Stomach smooth muscle (tissue), 2 donors: ENCODE data around the gene VPS33B.
"Not testable (repeated sequence)": the region's sequence is repeated elsewhere in the genome, so short reads cannot be mapped to it uniquely, and the experiment has no call there.

Experiments
- H3K27ac ChIP-seq: one replicate; pipeline ENCODE4 v1.7.0; 2013; ENCODE audit warnings: mild to moderate bottlenecking, low read length, inconsistent platforms
- H3K27me3 ChIP-seq, 2 donors: one replicate each; pipeline ENCODE4 v1.7.0; 2013; ENCODE audit warnings: low read length in 2 of 2; ENCODE audit not compliant: insufficient read depth in 2 of 2, control insufficient read depth in 1 of 2
- H3K36me3 ChIP-seq, 2 donors: one replicate each; pipeline ENCODE4 v1.7.0; 2013; ENCODE audit warnings: low read length in 2 of 2; ENCODE audit not compliant: control insufficient read depth in 2 of 2, insufficient read depth in 2 of 2
- H3K4me1 ChIP-seq: one replicate; pipeline ENCODE4 v1.7.0; 2013; ENCODE audit warnings: low read length; ENCODE audit not compliant: control insufficient read depth, insufficient read depth
- H3K4me3 ChIP-seq, 2 donors: one replicate each; pipeline ENCODE4 v1.7.0; 2013; ENCODE audit warnings: low read length in 2 of 2
- H3K9ac ChIP-seq, 2 donors: one replicate each; pipeline ENCODE4 v1.7.0; 2013; ENCODE audit warnings: low read length in 2 of 2, mild to moderate bottlenecking in 1 of 2
- H3K9me3 ChIP-seq, 2 donors: one replicate each; pipeline ENCODE4 v1.7.0; 2013; ENCODE audit warnings: low read length in 2 of 2; ENCODE audit not compliant: control insufficient read depth in 2 of 2
- donor health status: healthy.
- donor health status: Pancreatic carcinoma.

The VPS33B gene

DNA sequence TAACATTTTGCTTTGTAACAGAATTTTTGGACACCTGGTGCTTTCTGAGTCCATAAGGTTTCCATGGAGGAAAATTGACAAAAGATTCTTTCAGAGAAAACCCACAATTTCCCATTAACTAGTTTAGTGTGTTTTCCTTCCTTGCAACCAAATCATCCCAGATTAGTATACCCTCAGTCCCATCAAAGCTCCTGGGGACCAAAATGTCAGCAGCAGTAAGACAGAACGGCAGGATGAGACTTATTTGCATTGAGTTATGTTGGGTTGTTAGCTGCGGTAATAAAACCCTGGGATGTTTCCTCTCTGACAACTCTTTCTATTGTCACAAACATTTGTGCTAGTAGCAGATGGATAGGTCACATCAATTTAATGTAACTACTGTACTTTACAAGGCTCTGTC, 32.4 kb upstream of the VPS33B start:
- Histone ChIP-seq H3K4me1 (peaks cover 3% of the 10 kb centered on the region), H3K27me3 (peaks cover 5 to 19% of the 10 kb centered on the region in 2 donors)

DNA sequence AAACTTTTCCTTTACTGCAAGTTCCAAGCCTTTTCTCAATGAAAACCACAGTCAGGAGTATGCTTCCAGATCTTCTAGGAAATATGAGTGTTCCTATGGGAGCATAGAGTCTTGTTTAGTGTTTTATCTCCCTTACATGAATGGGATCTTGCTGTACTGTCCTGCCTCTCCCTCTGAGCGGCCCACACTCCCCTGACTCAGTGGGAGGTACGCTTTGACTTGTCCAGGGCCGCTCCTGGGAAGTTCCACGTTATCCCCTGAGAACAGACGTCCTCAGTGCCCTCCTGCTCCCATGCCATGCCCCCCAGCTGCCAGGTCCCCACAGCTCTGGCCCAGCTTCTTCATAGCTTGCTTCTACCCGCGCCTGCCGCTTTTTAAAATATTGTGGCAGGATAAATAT, 28.9 kb upstream of the VPS33B start:
- Histone ChIP-seq H3K4me1 (peaks cover 3% of the 10 kb centered on the region), H3K4me3 (no peak overlapping the region), H3K27me3 (peaks cover 3 to 9% of the 10 kb centered on the region in 2 donors), H3K36me3 (no peaks in the 10 kb centered on the region), H3K27ac (no peak overlapping the region), H3K9me3 (no peaks in the 10 kb centered on the region), H3K9ac (no peak overlapping the region)

More for the DNA sequence above, 32.4 kb upstream of the VPS33B start:
- H3K36me3 ChIP-seq = no peaks in the 10 kb centered on the region
- H3K27ac ChIP-seq = no peak overlapping the region
- no peak overlapping the region for H3K4me3 ChIP-seq
- no peaks in the 10 kb centered on the region for H3K9me3 ChIP-seq
- no peak overlapping the region for H3K9ac ChIP-seq

DNA sequence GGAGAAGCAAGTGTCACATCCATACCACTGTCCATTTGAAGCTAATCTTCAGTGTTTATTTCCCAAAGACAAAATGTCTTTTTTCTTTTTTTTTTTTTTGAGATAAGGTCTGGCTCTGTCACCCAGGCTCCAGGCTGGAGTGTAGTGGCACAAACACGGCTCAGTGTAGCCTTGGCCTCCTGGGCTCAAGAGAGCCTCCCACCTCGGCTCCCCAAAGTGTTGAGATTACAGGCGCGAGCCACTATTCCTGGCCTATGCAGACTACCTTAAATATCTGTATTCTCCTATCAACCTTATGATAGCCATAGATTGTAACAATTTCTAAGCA, 27.7 kb upstream of the VPS33B start:
- Histone ChIP-seq H3K27me3 (peaks cover 3 to 9% of the 10 kb centered on the region in 2 donors), H3K4me3 (no peak overlapping the region), H3K9ac (no peak overlapping the region), H3K36me3 (no peaks in the 10 kb centered on the region), H3K9me3 (no peaks in the 10 kb centered on the region), H3K27ac (no peak overlapping the region), H3K4me1 (no peaks in the 10 kb centered on the region)

DNA sequence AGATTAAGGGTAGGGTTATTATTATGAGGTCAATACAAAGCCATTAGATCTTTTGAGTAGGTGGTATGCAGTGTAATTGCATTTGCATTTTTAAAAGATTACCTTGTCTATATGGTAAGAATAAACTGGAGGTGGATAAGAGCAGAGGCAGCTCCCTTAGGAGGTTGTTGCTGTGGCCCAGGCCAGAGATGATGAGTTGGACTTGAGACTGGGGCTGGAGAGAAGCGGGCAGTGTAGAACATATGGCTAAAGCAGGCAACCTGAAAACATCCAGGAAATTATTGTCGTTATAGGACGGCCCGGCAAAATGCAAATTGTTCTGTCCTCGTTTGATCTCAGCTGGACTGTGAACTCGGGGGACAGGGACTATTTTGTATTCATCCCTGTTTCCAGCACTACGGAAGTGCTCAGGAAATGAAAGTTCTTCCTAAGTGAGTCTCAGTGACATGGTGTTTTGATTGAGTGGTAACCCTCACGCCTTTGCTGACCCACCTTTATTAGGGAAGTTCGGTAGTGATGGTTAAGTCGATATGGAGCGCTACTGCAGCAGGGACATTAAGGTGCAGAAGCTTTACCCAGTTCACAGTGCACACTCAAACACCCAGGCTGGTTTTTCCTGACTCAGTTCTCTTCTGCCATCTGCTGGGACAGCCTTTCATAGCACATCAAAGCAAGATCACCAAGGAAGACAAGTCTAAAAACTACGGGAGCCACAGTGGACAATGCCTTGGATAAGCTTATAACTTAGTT, 27.2 kb upstream of the VPS33B start:
- no peaks in the 10 kb centered on the region for H3K9me3 ChIP-seq
- H3K9ac ChIP-seq = no peak overlapping the region
- H3K4me3 ChIP-seq = peak overlapping the region; percentile 8 to 35
- H3K27me3 ChIP-seq = peaks cover 3 to 6% of the 10 kb centered on the region in 2 donors
- no peak overlapping the region for H3K27ac ChIP-seq
- no peaks in the 10 kb centered on the region for H3K36me3 ChIP-seq
- no peaks in the 10 kb centered on the region for H3K4me1 ChIP-seq

DNA sequence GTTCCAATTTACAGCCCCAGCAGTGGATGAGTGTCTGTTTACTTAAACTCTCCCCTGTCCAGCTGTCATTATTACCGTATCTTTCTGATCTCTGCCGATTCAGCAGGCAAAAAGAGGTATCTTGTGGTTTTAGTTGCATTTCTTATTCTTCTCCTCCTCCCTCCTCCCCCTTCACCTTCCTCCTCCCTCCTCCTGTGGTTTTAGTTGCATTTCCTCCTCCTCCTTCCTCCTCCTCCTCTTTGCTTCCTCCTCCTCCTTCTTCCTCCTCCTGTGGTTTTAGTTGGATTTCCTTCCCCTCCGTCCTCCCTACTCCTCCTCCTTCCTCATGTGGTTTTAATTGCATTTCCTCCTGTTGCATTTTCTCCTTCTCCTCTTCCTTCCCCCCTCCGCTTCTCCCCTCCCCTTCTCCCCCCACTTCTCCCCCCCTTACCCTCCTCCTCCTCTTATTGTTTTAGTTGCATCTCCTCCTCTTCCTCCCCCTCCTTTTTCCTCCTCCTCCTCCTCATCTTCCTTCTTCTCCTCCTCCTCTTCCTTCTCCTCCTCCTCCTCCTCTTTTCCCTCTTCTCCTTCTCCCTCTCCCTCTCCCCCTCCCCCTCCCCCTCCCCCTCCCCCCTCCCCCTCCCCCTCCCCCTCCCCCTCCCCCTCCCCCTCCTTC, 25.3 kb upstream of the VPS33B start:
- Histone ChIP-seq H3K9me3 (no peaks in the 10 kb centered on the region), H3K27ac (no peak overlapping the region), H3K36me3 (no peaks in the 10 kb centered on the region), H3K4me1 (no peaks in the 10 kb centered on the region), H3K27me3 (no peaks in the 10 kb centered on the region), H3K9ac (no peak overlapping the region), H3K4me3 (no peak overlapping the region)

DNA sequence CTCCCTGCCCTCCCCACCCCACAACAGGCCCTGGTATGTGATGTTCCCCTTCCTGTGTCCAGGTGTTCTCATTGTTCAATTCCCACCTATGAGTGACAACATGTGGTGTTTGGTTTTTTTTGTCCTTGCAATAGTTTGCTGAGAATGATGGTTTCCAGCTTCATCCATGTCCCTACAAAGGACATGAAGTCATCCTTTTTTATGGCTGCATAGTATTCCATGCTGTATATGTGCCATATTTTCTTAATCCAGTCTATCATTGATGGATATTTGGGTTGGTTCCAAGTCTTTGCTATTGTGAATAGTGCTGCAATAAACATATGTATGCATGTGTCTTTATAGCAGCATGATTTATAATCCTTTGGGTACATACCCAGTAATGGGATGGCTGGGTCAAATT, 23.7 kb upstream of the VPS33B start:
- not testable (repeated sequence) for H3K4me3 ChIP-seq, H3K27me3 ChIP-seq, H3K4me1 ChIP-seq, H3K9me3 ChIP-seq, H3K9ac ChIP-seq, H3K36me3 ChIP-seq, H3K27ac ChIP-seq

DNA sequence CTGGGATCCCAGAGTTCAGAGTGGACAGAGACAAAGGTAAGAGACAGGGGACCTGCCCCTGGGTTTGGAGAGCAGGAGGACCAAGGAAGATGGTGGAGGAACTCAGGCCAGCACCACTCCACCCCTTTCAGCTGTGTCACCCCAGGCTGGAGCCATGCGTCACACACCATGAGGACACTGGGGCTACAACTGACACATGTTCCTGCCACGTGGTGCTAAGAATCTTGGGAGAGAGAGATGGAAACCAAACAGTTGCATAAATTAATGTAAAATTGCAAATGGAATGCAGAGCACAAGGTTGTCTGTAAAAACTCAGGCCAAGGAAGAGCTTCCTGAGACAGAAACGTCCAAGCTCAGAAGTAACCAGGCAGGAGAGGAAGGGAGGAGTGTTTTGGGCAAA, 22.7 kb upstream of the VPS33B start:
- H3K9ac ChIP-seq = no peak overlapping the region
- H3K27me3 ChIP-seq = peaks cover 0 to 2% of the 10 kb centered on the region in 2 donors
- H3K36me3 ChIP-seq = no peaks in the 10 kb centered on the region
- H3K9me3 ChIP-seq = no peaks in the 10 kb centered on the region
- no peak overlapping the region for H3K4me3 ChIP-seq
- no peaks in the 10 kb centered on the region for H3K4me1 ChIP-seq
- H3K27ac ChIP-seq = no peak overlapping the region

DNA sequence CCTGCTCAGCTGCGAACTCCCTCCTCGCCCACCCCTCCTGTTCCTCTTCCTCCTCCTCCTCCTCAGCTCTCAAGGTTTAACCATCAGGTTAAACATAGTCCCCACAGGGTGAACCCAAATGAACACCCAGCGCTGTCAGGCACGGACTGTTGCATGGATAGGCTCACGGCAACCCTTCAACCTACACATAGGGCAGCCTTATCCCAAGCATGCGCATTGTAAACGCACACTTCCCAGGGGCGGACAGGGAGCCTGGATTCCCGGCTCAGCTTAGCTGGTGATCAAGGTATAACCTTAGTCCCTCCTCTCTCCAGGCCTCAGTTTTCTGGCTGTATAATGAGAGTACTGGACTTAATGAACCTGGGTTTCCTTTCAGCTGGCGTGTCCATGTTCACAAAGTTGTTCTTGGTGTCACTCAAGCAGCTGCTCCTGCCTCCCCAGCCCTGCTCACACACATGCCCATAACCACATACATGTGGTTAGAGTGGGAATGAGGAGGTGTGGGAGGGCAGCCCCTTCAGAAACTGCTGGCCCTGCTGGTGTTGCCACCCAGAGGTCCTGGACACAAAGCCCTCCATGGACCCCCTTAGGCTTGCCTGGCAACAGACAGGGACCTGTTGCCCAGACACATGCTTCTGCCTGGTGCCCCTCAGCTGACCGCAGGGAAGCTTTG, 20.9 kb upstream of the VPS33B start:
- no peaks in the 10 kb centered on the region for H3K4me1 ChIP-seq
- H3K36me3 ChIP-seq = no peaks in the 10 kb centered on the region
- H3K4me3 ChIP-seq = no peak overlapping the region
- no peaks in the 10 kb centered on the region for H3K9me3 ChIP-seq
- H3K27ac ChIP-seq = no peak overlapping the region
- H3K9ac ChIP-seq = no peak overlapping the region
- H3K27me3 ChIP-seq = peaks cover 0 to 2% of the 10 kb centered on the region in 2 donors

DNA sequence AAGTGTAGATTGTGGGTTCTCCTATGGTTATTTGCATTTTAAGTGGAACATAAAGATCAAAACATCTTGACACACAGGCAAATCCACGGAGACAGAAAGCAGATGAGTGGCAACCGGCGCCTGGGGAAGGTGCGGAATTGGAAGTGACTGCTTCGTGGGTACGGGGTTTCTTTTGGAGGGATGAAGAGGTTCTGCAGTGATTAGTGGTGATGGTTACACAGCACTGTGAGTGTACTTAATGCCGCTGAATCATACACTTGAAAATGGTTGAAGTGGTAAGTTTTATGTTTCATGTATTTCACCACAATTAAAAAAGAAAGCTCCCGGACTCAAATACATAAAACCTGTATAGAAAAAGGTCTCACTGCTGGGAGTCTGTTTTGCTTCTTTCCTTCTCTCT, 18.5 kb upstream of the VPS33B start:
- H3K4me1 ChIP-seq = no peaks in the 10 kb centered on the region
- H3K27me3 ChIP-seq = peaks cover 2 to 4% of the 10 kb centered on the region in 2 donors
- no peak overlapping the region for H3K4me3 ChIP-seq
- H3K27ac ChIP-seq = no peak overlapping the region
- H3K9me3 ChIP-seq = no peaks in the 10 kb centered on the region
- H3K36me3 ChIP-seq = no peaks in the 10 kb centered on the region
- no peak overlapping the region for H3K9ac ChIP-seq

DNA sequence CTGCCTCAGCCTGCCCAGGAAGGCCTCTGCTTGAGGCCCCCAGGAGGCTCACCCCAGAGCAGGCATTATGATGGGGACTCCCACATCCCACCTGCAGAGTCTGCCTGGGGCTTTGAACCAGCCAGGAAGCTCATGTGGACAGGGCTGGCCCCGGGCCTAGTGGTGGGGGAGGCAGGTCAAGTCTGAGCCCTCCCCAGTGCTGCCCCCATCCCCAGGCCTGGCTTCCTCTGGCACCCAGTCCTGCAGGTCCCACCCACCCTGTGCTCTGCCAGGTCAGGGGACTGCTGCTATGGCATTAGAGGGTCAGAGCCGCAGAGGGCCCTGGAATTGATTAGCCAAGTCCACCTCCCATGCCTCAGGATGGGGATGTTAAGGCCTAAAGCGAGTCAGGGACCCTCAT, 17.6 kb upstream of the VPS33B start:
- H3K9ac ChIP-seq = no peak overlapping the region
- peaks cover 4% of the 10 kb centered on the region in 2 donors for H3K27me3 ChIP-seq
- H3K4me1 ChIP-seq = no peaks in the 10 kb centered on the region
- H3K9me3 ChIP-seq = no peaks in the 10 kb centered on the region
- H3K27ac ChIP-seq = no peak overlapping the region
- H3K36me3 ChIP-seq = no peaks in the 10 kb centered on the region
- H3K4me3 ChIP-seq = no peak overlapping the region
